SK-N-SH (cell line): ENCODE data around the gene SVIL. TPM values are rescaled to one million over a fixed set of nuclear protein-coding genes. Genes with fewer than 3 reads are reported as not detected.
"Not testable (repeated sequence)": the region's sequence is repeated elsewhere in the genome, so short reads cannot be mapped to it uniquely, and the experiment has no call there.

Source experiments
- CTCF ChIA-PET: fragments of 300-600, 350-600 bp; formaldehyde crosslinking; extraction: SDS; loops from one replicate; lab custom pipeline; 2021; lab: Yijun Ruan, JAX
- POLR2A ChIA-PET: fragments of 350-600 bp; sonication (Branson Sonifier 250); formaldehyde crosslinking; extraction: SDS; loops from one replicate; lab custom pipeline; 2020; ENCODE audit warnings: antibody characterized with exemption, inconsistent platforms; lab: Yijun Ruan, JAX
- DNase-seq: peaks from one replicate; pipeline ENCODE4 v3.0.0; 2012
- H2AFZ ChIP-seq: fragments of 200-600 bp; sonication (generic); 2 replicates; pipeline ENCODE4 v1.8.1; 2016; ENCODE audit warnings: antibody characterized with exemption, mild to moderate bottlenecking, low read depth
- H3F3A ChIP-seq: fragments of 200-600 bp; sonication (generic); replicated peaks from 2 replicates; pipeline ENCODE3; 2016; ENCODE audit warnings: antibody characterized with exemption, mild to moderate bottlenecking; ENCODE audit not compliant: insufficient read depth
- H3K27ac ChIP-seq, 2 experiments: fragments of 200-500 bp in 1 of 2; fragments of 200-600 bp in 1 of 2; sonication (Bioruptor generic) in 1 of 2; sonication (generic), shearing (Covaris generic) in 1 of 2; 2 replicates each; pipeline versions ENCODE4 v1.5.1 to v1.6.1; 2014 to 2016; ENCODE audit warnings: low read depth in 2 of 2, inconsistent platforms in 1 of 2, low read length in 1 of 2, mild to moderate bottlenecking in 1 of 2, mixed read lengths in 1 of 2
- H3K27me3 ChIP-seq: fragments of 200-600 bp; sonication (generic), shearing (Covaris generic); 2 replicates; pipeline ENCODE4 v1.6.1; 2016; ENCODE audit warnings: mixed run types; ENCODE audit not compliant: insufficient read depth
- H3K36me3 ChIP-seq, 2 experiments: fragments of 200-500 bp in 1 of 2; fragments of 200-600 bp in 1 of 2; sonication (Bioruptor generic) in 1 of 2; sonication (generic) in 1 of 2; replicated peaks in 1 of 2; 2 replicates each; pipeline versions ENCODE3 to v1.5.1; 2014 to 2016; ENCODE audit warnings: low read length in 1 of 2, mild to moderate bottlenecking in 1 of 2; ENCODE audit not compliant: insufficient read depth in 2 of 2, control insufficient read depth in 1 of 2
- H3K4me1 ChIP-seq, 2 experiments: fragments of 200-500 bp in 1 of 2; fragments of 200-600 bp in 1 of 2; sonication (Bioruptor generic) in 1 of 2; sonication (generic), shearing (Covaris generic) in 1 of 2; 2 replicates each; pipeline versions ENCODE4 v1.5.1 to v1.6.1; 2014 to 2016; ENCODE audit warnings: low read depth in 1 of 2, low read length in 1 of 2, mixed run types in 1 of 2; ENCODE audit not compliant: insufficient read depth in 2 of 2, control insufficient read depth in 1 of 2
- H3K4me2 ChIP-seq: fragments of 200-600 bp; sonication (generic), shearing (Covaris generic); 2 replicates; pipeline ENCODE4 v1.6.1; 2017; ENCODE audit warnings: mixed run types
- H3K4me3 ChIP-seq, 2 experiments: fragments of 200-500 bp in 1 of 2; fragments of 200-600 bp in 1 of 2; sonication (Bioruptor generic) in 1 of 2; sonication (generic), shearing (Covaris generic) in 1 of 2; 2 replicates each; pipeline versions ENCODE4 v1.5.1 to v1.8.1; 2014 to 2016; ENCODE audit warnings: low read depth in 2 of 2, inconsistent platforms in 1 of 2, low read length in 1 of 2, mild to moderate bottlenecking in 1 of 2, mixed read lengths in 1 of 2, moderate library complexity in 1 of 2
- H3K79me2 ChIP-seq: fragments of 200-600 bp; sonication (generic); 2 replicates; pipeline ENCODE4 v1.8.1; 2017; ENCODE audit warnings: mild to moderate bottlenecking; ENCODE audit not compliant: insufficient read depth
- H3K9ac ChIP-seq: fragments of 200-600 bp; sonication (generic); 2 replicates; pipeline ENCODE4 v1.6.1; 2017; ENCODE audit warnings: mixed run types
- H3K9me2 ChIP-seq: fragments of 200-600 bp; sonication (generic); 2 replicates; pipeline ENCODE4 v1.6.1; 2017; ENCODE audit warnings: mixed run types
- H3K9me3 ChIP-seq: fragments of 200-600 bp; sonication (generic); 2 replicates; pipeline ENCODE4 v1.6.1; 2017; ENCODE audit warnings: mixed run types, mild to moderate bottlenecking, moderate library complexity
- H4K20me1 ChIP-seq: fragments of 200-600 bp; sonication (generic); 2 replicates; pipeline ENCODE4 v1.6.1; 2017; ENCODE audit warnings: mild to moderate bottlenecking, mixed run types; ENCODE audit not compliant: insufficient read depth
- CHD2 ChIP-seq: fragments of 150-350 bp; IDR thresholded peaks from 2 replicates; pipeline ENCODE4 v1.6.1; 2018; ENCODE audit warnings: low read length; ENCODE audit not compliant: partially characterized antibody
- FOSL2 ChIP-seq: IDR thresholded peaks from 2 replicates; pipeline ENCODE4 v1.4.0; 2012; ENCODE audit warnings: low read depth, mild to moderate bottlenecking, moderate library complexity, borderline replicate concordance
- FOXJ3 ChIP-seq: sonication (generic); formaldehyde crosslinking; IDR thresholded peaks from 2 replicates; pipeline ENCODE4 v1.5.1; 2020; ENCODE audit warnings: mild to moderate bottlenecking, missing genetic modification reagents
- JUND ChIP-seq: IDR thresholded peaks from 2 replicates; pipeline ENCODE4 v1.4.0; 2012
- MEF2A ChIP-seq: IDR thresholded peaks from 2 replicates; pipeline ENCODE4 v1.4.0; 2012; ENCODE audit warnings: low read depth, borderline replicate concordance
- NFIC ChIP-seq: IDR thresholded peaks from 2 replicates; pipeline ENCODE4 v1.4.0; 2012; ENCODE audit warnings: borderline replicate concordance
- RCOR1 ChIP-seq: fragments of 150-350 bp; IDR thresholded peaks from 2 replicates; pipeline ENCODE4 v1.6.1; 2017; ENCODE audit warnings: antibody characterized with exemption, low read length
- SIN3A ChIP-seq: IDR thresholded peaks from 2 replicates; pipeline ENCODE4 v1.6.1; 2012; ENCODE audit warnings: low read depth, mild to moderate bottlenecking, low read length, moderate library complexity, borderline replicate concordance
- TCF12 ChIP-seq: IDR thresholded peaks from 2 replicates; pipeline ENCODE4 v1.4.0; 2012
- TEAD4 ChIP-seq: IDR thresholded peaks from 2 replicates; pipeline ENCODE4 v1.4.0; 2012; ENCODE audit warnings: mild to moderate bottlenecking, borderline replicate concordance; ENCODE audit not compliant: insufficient read depth
- WGBS: methylation state at CpG from one replicate; pipeline ENCODE4 v1.1.6; 2017; ENCODE audit warnings: low lambda C conversion rate; 5-methylcytosine and 5-hydroxymethylcytosine counted together
- polyA plus RNA-seq, 3 experiments: library from polyadenylated mRNA; depleted of rRNA; stranded (reverse); fragments of >200 nt; gene quantifications; 2 replicates each; pipeline ENCODE4 v1.2.3, GENCODE V29; 2012
- TF ChIP-seq, protein P1 (sequence below): IDR thresholded peaks from 2 replicates; pipeline ENCODE4 v1.4.0; 2012; ENCODE audit warnings: low read depth
- TF ChIP-seq, protein P2 (sequence below): fragments of 150-350 bp; IDR thresholded peaks from 2 replicates; pipeline ENCODE4 v1.6.1; 2017; ENCODE audit warnings: antibody characterized with exemption, low read length, low read depth, borderline replicate concordance

Gene SVIL
- polyA plus RNA-seq, 1 of the 3 experiments (the other 2 are of a cell fraction), result 48.7 TPM

DNA sequence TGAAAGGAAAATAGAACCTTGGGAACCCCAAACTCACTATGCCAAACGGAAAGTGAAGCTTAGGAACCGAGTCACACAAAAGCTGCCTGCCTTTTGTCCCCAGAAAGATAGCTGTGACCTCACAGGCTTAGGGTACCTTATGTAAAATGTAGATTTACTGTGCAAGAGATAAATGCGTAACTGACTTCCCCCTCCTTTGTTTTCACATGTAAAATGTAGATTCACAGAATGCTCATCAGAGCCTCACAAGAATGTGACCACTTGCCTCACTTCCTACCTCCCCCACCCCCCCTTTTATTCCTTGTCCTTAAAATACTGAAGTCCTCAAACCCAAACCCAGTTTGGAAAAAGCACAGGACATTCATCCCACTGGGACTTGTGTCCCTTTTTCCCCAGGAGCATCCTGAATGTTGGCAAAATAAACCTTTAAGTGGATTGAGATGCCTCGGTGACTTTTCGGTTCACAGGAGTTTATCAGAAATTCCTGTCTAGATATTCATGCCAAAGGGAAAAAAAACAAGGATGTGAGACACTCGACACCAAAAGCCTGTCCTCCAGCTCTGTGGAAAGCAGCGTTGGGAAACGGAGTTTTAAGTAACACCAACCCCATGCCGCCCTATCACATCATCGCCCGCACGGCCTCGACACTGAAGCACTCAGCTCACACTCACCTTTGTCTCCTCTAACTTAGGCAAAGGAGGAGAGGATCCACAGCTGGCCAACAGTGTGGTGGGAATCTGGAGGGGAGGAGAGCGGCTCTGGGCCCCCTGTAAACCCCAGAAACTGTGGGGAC is 45.9 kb downstream of the SVIL start (continued):
- TF ChIP-seq, protein P1, sequence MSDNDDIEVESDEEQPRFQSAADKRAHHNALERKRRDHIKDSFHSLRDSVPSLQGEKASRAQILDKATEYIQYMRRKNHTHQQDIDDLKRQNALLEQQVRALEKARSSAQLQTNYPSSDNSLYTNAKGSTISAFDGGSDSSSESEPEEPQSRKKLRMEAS, result peak; percentile 39; the same call in 1 of the 2 replicates
- TF ChIP-seq, protein P2, sequence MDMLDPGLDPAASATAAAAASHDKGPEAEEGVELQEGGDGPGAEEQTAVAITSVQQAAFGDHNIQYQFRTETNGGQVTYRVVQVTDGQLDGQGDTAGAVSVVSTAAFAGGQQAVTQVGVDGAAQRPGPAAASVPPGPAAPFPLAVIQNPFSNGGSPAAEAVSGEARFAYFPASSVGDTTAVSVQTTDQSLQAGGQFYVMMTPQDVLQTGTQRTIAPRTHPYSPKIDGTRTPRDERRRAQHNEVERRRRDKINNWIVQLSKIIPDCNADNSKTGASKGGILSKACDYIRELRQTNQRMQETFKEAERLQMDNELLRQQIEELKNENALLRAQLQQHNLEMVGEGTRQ, result no peak
- TF ChIP-seq TCF12 (peak; percentile 74), FOSL2 (peak; percentile 35; the same call in 1 of the 2 replicates), SIN3A (peak; percentile 40; the same call in 1 of the 2 replicates), RCOR1 (no peak), CHD2 (no peak), JUND (peak; percentile 40), TEAD4 (peak; percentile 78; the same call in 1 of the 2 replicates), MEF2A (no peak), FOXJ3 (CRISPR knock-in tag) (no peak), NFIC (peak; percentile 79; the same call in 1 of the 2 replicates)

DNA sequence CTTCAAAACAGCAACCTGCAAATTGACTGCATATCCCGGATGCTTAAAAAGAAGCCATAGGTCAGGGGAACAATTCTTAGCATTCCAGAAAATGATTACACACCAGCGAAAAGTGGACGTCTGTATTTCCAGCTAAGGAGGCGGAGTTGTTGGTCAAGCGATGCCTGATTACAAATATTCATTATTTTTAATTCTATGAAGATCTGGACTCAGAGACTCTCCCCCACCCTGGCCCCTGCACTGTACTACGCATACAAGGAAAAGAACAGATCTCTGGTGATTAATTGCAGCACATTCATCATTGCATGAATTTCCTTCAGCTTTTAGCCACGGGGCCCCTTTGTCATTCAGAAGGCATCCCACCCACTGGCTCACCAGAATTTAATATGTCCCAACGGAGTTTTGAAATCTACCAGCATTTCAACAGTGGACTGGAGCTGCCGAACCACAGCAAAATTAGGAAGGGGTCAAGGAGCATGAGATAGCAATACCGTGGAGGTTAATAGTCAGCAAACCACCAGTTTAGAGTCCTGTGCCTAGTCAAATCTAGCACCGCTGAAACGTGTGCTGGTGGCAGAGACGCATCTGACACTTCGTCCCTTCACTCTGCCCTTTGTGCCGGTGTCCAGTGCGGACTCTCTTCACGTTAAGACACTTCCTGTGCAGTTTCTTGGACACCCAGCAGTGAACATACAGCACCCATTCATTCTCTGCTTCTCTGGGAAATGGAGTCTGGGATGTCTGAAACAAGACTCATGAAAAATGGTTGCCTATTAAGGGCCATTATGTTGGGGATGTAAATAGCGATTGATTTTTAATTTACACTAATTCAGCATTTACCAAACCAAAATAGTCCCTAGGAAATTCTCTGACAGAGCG is 46.8 kb downstream of the SVIL start:
- Histone ChIP-seq H3K4me2 (peak overlapping the region; percentile 75), H3K4me1 (peaks cover 7 to 41% of the 10 kb centered on the region in 2 experiments), H4K20me1 (peaks cover 18% of the 10 kb centered on the region; the same call in 1 of the 2 replicates), H3F3A (peaks cover 41% of the 10 kb centered on the region), H3K9ac (peak overlapping the region; percentile 68), H3K79me2 (peaks cover 67% of the 10 kb centered on the region), H3K27ac (peak overlapping the region; percentile 85 to 96)
- H3K27me3 ChIP-seq, POLR2A ChIA-PET, H3K9me2 ChIP-seq, H3K4me3 ChIP-seq, DNase-seq, H3K9me3 ChIP-seq, CTCF ChIA-PET, H2AFZ ChIP-seq, H3K36me3 ChIP-seq: not testable (repeated sequence)
- TF ChIP-seq TEAD4, result 0 out of 2 replicates have a peak, but pooled peaks have one; percentile 14
- 71% methylated on average over 16 of the region's 19 CpGs for WGBS

DNA sequence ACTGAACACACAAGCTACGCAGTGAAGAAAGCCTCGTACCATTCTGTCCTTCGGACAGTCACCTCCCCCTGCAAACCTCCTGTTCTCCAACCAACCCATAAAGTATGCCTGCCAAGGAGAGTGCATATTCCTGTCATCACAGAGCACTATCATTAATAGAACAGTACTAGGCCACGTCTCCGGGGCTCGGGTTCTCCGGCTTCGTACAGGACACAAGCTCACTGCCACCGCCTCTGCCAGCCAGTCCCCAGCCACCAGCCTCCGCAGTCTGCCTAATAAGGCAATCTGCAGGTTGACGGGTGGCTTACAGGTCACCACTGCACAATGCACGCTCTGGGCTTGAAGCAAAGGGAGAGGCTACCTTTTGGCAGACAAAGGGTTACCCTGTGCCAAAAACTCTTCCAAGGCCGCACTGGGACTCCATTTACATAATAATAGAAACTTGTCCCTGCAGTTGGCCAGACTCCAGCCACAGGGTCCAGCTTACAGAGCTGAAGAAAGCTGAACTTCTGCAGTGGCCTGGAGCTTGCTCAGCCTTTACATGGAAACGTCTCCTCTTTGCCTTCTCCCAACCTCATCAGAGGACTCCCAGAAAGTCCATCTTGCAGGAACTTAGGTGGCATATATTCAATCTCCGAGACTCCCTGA is 47.5 kb downstream of the SVIL start:
- H3K9me2 ChIP-seq, H3K36me3 ChIP-seq, POLR2A ChIA-PET, H2AFZ ChIP-seq, H3K4me3 ChIP-seq, DNase-seq, H3K27me3 ChIP-seq, H3K9me3 ChIP-seq, CTCF ChIA-PET: not testable (repeated sequence)
- H3K9ac ChIP-seq, result peak overlapping the region; percentile 22; the same call in 1 of the 2 replicates
- H4K20me1 ChIP-seq, result peaks cover 19% of the 10 kb centered on the region; the same call in 1 of the 2 replicates
- peaks cover 66% of the 10 kb centered on the region for H3K79me2 ChIP-seq
- H3K4me2 ChIP-seq, result peak overlapping the region; percentile 21; the same call in 1 of the 2 replicates
- 82% methylated on average over 14 of the region's 15 CpGs for WGBS
- peak overlapping the region in 1 of 2 experiments; percentile 96; a peak in 3 of 4 replicates for H3K27ac ChIP-seq
- H3F3A ChIP-seq, result peaks cover 35% of the 10 kb centered on the region
- H3K4me1 ChIP-seq, result peaks cover 7 to 38% of the 10 kb centered on the region in 2 experiments
